ENCODE data around the gene ZNF559. TPM values are rescaled to one million over a fixed set of nuclear protein-coding genes. Genes with fewer than 3 reads are reported as not detected.

ZNF559 gene
- total and polyA plus RNA-seq, 8 donors, result 14.2 to 78.5 (median 73.3) TPM

DNA sequence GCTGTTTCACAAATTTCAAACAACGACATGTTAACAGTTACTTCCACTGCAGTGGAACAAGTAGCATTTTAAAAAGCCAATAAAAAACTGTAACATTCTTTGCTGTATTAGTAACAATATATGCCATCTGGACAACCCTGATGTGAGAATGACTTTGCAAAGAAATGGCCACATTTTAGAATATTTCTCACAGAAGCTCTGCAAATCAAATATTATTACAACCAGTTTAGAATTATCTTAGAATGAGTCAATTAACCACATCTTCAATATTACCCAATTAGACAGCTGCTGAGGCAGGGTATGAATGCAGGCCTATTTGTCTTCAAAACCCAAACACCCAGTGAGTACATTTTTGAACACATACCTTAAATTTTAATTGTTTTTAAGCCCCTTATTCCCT lies 17.5 kb upstream of the ZNF559 start:
- intact Hi-C loops (cut with DNase I), result no loop called here
- TF ChIP-seq, protein P1, sequence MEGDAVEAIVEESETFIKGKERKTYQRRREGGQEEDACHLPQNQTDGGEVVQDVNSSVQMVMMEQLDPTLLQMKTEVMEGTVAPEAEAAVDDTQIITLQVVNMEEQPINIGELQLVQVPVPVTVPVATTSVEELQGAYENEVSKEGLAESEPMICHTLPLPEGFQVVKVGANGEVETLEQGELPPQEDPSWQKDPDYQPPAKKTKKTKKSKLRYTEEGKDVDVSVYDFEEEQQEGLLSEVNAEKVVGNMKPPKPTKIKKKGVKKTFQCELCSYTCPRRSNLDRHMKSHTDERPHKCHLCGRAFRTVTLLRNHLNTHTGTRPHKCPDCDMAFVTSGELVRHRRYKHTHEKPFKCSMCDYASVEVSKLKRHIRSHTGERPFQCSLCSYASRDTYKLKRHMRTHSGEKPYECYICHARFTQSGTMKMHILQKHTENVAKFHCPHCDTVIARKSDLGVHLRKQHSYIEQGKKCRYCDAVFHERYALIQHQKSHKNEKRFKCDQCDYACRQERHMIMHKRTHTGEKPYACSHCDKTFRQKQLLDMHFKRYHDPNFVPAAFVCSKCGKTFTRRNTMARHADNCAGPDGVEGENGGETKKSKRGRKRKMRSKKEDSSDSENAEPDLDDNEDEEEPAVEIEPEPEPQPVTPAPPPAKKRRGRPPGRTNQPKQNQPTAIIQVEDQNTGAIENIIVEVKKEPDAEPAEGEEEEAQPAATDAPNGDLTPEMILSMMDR (IDR thresholded peaks at IDR 0.05), result no peak
- ATAC-seq, result no peak
- Histone ChIP-seq H3K4me3 (no peak overlapping the region), H3K4me1 (peaks cover 0 to 21% of the 10 kb centered on the region in 2 donors), H3K9me3 (peaks cover 0 to 48% of the 10 kb centered on the region in 2 donors), H3K27me3 (no peaks in the 10 kb centered on the region), H3K27ac (no peak overlapping the region), H3K36me3 (peaks cover 3 to 38% of the 10 kb centered on the region in 2 donors)
- DNase-seq, result no peak

DNA sequence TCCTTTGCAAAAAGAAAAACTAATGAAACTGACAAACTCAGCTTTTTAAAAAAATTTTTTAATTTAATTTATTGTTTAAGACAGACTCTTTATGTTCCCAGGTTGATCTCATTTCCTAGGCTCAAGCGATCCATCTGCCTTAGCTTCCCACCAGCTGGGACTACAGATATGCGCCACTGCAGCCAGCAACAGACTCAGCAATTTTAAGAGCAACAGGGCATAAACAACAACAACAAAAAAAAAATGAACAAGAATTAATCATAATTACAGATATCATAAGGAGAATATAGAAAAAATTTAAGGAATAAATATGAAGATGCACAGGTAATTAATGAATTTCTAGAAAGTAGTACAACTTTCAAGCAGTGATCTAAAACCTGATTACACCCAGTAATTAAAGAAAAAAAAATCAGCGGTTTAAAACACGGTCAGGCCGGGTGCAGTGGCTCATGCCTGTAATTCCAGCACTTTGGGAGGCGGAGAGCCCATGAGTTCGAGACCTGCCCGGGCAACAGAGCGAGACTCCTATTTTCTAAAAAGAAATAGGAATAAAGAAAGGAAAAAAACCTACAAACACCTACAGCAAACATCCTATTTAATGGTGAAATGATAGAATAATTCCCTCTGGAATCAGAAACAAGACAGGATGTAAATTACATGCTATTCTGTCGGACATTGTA lies 15.7 kb upstream of the ZNF559 start:
- Histone ChIP-seq H3K36me3 (peaks cover 3 to 21% of the 10 kb centered on the region in 2 donors), H3K27me3 (no peaks in the 10 kb centered on the region), H3K27ac (no peak overlapping the region), H3K4me3 (peak overlapping the region in 1 of 2 donors; percentile 75), H3K4me1 (peaks cover 0 to 21% of the 10 kb centered on the region in 2 donors), H3K9me3 (peaks cover 0 to 34% of the 10 kb centered on the region in 2 donors)
- DNase-seq, result no peak
- intact Hi-C loops (cut with DNase I), result no loop called here
- ATAC-seq, result no peak
- TF ChIP-seq, protein P1 (IDR thresholded peaks at IDR 0.05), result no peak

DNA sequence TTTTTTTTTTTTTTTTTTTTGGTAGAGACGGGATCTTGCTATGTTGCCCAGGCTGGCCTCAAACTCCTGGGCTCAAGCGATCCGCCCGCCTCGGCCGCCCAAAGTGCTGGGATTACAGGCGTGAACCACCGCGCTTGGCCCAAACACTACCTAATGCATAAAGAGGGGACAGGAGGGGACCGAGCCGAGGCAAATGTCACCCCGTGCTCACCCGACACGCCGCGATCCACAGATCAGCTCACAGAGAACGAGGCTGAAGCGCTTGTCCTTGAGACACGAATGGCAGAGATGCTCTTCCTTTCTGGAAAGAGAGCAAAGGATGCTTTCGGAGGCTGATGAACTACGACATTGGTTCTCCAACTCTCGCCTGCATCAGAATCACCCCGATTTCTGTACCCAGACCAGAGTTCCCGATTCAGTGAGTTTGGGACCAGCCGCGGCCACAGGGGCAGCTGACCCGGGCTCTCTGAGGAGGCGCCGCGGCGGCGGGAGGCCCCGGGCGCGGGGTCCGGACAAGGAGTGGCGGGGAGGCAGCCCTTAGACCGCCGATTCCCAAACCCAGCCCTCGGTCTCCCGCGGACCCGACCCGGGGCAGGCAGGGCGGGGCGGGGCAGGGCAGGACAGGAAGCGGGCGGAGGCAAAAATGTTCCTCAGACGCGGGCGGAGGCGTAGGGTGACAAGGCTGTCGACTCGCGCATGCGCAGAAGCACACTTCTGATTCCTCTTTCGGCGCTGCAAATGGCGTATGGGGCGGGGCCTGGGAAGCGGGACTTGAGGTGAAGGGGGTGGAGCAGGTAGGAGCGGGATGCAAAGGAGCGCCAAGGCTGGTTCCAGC lies 14.6 kb upstream of the ZNF559 start, which contains the start of gene ZNF699:
TSS of gene ZNF699 (minus strand) at position 700 of the 835 bp plus-strand sequence. CDS start 4,719 bp downstream, outside the sequence.
- Histone ChIP-seq H3K27me3 (no peaks in the 10 kb centered on the region), H3K9me3 (peaks cover 0 to 34% of the 10 kb centered on the region in 2 donors), H3K36me3 (peaks cover 0 to 9% of the 10 kb centered on the region in 2 donors), H3K4me1 (peaks cover 0 to 21% of the 10 kb centered on the region in 2 donors), H3K27ac (peak within 1 kb of the TSS; percentile 95 to 98), H3K4me3 (peak within 1 kb of the TSS; percentile 75 to 89)
- ATAC-seq (peak; percentile 97), DNase-seq (peak; percentile 98 to 99 (median 99))
- TF ChIP-seq, protein P1 (IDR thresholded peaks at IDR 0.05), result no peak
- intact Hi-C loops (cut with DNase I), result no loop called here

DNA sequence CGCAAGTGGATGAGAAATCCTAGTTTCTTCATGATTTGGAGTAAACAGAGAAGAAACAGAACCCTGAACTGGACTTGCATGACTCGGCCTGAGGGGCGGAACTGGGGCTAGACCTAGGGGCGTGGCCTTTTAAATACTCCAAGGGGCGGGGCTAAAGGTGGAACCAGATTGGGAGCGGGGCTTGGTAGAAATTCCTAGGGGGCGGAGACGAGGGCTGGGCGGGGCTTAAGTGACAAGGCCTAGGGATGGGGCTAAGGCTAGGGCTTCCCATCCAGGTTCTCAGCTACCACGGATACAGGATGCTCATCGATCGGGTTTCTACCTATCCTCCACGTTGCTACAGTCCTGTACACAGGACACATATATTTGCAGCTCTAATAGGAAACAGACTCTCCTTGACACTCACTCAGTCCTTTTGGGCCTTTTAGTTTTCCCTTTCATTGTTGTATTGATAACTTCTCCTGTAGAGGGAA lies 14.0 kb upstream of the ZNF559 start:
- Histone ChIP-seq H3K4me1 (peaks cover 0 to 21% of the 10 kb centered on the region in 2 donors), H3K9me3 (peaks cover 0 to 37% of the 10 kb centered on the region in 2 donors), H3K4me3 (peak overlapping the region; percentile 75 to 89), H3K27me3 (no peaks in the 10 kb centered on the region), H3K27ac (peak overlapping the region; percentile 95 to 98), H3K36me3 (peaks cover 0 to 4% of the 10 kb centered on the region in 2 donors)
- ATAC-seq, result peak; percentile 91
- peak in 2 of 4 donors; percentile 92 to 94 for DNase-seq
- TF ChIP-seq, protein P1 (IDR thresholded peaks at IDR 0.05), result no peak
- intact Hi-C loops (cut with DNase I), result loop anchor here in 1 of 2 donors (10.0 kb wide), 1 partner anchor 485 kb away; no protein-coding TSS in a partner anchor
